Stimulated activated CD8-positive, alpha-beta memory T cell treated with anti-CD3 and anti-CD28 coated beads, Interleukin-7, amount 100 ng/mL, for 4 hours (primary cell): Measurements from ENCODE around the gene CHORDC1.

Experiments
- DNase-seq, 2 donors: peaks; one replicate each; pipeline ENCODE4 v3.0.0-alpha.2; 2020; ENCODE audit warnings: low read depth in 2 of 2

The CHORDC1 gene

DNA sequence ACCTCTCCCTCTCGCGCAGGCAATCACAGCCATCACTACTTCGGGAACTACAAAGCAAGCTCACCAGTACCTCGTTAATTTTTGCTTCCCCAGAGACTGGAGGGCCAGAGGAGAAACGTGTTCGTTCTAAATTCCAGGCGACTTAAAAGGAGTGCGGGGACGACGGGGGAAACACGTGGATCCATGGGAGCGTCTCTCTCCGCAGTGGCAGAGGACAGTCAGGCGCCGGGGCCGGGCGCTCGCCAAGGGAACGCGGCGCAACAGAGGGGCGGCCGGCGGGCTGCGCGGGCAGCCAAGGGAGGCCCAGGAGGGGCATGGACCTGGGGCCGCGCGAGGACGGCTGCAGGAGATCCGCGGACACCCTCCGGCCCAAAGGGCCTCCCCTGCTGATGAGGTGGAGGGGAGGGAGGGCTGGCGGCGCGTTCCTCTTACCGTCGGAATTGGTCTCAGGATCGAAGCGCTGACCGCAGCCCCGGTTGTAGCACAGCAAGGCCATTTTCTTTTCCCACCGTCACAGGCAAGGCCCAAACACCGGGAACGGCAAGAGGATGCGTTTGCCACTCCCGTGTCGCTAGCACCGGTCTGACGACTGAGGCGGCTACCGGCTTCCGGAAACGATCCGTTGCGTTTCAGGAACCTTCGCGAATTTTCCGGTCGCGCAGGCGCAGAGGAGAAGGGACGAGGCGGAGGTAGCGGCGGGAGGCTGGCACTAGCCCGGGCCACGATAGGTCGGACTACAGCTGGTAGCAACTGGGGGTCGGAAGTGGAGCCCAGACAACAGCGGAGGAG, at the start of gene CHORDC1:
TSS of gene CHORDC1 (minus strand) at position 591 of the 789 bp plus-strand sequence. CDS start at position 496, 95 bp downstream.
- DNase-seq, result peak; percentile 89 to 93

DNA sequence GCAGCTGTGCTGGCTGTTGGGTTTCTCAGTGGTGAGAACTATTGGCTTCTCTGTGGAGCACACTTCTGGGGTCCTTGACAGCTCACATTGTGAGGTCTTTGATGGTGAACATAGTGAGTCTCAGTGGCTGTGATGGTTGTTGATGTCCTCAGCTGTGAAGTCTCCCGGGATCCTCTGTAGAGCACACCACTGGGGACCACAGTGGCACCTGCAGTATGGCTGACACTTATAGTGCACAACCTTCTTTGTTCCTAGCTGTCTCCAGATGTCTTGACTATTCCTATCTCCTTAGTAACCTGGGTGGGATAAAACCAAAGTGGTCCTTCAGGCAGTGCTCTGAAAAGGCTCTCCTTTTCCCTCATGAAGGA, 34.3 kb upstream of the CHORDC1 start:
- DNase-seq, result no peak

DNA sequence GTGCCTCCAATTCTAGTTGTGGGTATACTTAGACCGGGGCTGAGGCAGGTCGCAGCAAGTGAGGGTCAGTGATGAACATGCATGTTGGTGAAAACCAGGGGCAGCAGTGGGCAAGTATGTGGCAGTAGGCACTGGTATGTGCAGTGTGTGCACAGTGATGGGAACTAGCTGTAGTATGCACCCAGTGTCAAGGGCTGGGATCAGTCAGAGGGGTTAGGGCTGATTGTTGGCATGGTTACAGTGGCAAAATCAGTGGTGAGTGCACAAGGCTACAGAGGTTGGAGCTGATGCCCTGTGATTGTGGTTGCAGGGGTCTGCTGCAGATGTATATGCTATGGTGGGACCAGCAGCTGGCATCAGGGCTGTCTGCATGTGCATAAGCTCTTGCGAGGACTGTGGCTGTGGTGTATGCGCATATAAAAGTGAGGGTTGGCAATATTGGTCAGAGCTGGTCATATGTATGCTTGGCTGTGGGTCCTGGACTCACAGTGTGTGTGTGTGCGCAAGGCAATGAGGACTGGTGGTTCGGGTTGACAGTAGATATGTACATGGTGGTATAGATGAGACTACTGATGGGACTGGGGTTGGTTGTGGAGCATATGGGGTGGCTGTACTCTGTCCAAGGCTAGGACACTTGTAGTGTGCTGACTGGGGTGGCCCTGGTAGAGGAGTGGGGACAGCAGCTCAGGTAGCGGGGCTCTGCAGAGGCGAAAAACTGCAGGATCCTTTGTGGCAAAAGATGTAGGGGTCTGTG, 33.7 kb upstream of the CHORDC1 start:
- DNase-seq, result no peak

DNA sequence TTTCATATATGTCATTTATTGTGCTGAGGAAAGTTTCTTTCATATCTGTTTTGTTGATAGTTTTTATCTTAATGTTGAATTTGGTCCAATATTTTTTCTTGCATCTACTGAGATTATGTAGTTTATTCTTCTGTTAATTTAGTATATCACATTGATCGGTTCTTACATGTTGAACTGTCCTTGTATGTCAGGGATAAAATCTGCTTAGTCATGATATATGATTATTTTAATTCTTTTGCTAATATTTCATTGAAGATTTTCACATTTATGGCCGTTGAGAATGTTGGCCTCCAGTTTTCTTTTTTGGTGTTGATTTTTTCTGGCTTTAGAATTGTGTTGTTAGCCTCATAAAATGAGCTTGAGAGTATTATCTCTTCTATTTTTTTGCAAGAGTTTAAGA, 31.2 kb upstream of the CHORDC1 start:
- DNase-seq, result no peak

DNA sequence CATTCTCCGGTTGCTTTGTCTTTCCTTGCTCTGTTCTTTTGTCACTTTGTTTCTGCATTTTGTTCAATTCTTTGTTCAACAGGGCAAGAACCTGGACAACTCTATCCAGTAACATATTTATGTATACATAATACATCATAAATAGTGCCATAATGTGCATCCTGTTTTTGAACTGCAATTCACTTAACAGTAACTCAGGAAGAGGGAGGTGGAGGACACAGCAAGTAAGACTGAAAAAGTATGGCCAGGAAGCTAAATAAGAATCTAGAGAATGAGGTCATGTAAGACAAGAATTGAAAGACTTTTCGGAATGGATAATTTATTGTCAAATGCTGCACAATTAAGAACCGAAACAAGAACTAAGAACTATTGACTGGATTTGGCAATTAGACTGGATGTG, 29.2 kb upstream of the CHORDC1 start:
- no peak for DNase-seq

DNA sequence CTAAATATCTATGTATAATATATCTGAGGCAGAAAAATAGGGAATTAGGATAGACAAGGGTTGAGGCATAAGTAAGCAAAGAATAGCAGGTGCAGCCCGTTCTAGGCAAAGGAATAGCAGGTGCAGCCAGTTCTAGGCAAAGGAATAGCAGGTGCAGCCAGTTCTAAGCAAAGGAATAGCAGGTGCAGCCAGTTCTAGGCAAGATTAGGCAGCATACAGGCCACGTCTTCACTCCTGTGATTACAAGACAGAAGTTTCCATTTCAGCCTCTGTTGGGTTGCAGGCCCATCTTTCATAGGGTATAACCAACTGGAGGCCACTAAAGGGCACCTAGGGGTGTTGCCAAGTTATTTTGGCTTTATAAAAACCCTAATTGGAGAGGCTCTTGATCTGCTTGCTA, 28.8 kb upstream of the CHORDC1 start:
- DNase-seq, result no peak

DNA sequence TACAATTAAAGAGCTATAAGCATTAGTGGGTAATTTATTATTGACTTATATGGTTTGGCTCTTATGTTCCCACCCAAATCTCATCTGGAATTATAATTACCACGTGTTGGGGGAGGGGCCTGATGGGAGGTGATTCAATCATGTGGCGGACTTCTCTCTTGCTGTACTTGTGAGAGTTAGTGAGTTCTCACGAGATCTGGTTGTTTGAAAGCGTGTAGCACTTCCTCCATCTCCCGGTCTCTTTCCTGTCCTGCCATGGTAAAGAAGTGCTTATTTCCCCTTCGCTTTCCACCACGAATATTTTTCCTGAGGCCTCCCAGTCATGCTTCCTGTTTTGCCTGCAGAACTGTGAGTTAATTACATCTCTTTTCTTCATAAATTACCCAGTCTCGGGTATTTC, 28.1 kb upstream of the CHORDC1 start:
- no peak for DNase-seq

DNA sequence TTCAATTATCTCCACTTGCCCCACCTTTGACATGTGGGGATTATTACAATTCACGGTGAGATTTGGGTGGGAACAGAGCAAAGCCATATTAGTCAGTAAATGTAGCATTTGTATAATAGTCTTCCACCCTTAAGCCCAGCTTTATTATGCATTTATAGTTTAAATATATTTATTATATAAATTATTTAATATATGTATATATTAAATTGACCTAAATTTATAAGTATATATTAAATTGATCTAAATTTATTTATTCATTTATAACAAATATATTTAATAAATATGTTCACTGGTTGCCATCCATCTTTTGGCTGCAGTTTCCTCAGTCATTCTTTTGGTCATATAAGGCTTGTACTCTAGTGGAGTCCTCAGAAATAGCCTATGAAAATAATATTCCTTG, 23.6 kb upstream of the CHORDC1 start:
- no peak for DNase-seq

DNA sequence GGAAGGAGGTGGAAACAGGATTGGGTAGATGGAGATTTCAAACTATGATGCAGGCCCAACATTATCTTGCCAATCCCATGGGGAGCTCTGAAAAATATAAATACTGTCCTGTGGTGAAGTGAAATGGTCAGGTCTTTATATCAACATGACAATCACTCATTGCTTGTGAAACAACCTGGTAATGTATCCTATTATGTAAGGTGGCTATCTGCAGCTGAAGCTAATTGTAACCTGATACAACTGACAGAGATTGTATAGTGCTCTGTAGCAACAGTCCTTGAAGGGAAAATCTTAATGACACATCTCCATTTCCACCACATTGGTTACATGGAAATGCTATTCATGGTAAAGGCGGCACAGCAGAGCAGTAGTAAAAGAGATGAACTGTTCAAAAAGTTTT, 20.7 kb upstream of the CHORDC1 start:
- DNase-seq, result no peak

DNA sequence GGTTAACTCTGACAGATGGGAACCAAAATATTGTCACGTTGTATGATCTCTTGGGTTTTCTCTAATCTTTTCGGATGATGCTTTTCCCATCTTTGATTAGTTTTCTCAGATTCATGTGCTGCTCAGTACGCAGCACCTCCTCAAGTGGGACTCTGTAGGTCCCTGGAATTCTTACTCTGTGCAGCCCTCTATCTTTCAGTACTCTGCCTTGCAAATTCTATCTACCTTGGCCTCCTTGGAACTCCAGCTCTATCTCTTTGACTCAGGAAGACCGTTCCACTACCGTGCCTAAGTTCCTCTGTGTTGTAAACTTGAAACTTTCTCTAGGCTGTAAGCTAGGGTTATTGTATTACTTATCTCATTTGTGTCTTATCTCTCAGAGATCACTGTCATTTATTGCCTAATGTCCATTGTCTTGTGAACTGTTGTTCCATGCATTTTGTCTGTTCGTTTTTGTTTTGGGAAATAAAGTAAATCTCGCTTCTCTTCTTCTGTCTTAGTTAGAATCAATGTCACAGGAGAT, 20.1 kb upstream of the CHORDC1 start:
- no peak for DNase-seq

DNA sequence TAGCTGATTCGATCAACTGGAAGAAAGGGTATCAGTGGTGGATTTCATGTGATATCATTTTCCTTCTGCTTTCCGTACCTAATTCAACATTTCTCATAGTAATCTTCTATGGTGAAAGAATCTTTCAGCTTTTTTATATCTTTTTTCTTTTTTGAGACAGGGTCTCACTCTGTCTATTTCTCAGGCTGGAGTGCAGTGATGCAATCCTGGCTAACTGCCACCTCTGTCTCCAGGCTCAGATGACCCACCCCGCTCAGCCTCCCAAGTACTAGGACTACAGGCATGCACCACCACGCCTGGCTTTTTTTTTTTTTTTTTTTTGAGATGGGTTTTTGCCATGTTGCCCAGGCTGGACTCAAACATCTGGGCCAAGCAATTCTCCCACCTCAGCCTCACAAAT, 18.6 kb upstream of the CHORDC1 start:
- DNase-seq, result no peak

DNA sequence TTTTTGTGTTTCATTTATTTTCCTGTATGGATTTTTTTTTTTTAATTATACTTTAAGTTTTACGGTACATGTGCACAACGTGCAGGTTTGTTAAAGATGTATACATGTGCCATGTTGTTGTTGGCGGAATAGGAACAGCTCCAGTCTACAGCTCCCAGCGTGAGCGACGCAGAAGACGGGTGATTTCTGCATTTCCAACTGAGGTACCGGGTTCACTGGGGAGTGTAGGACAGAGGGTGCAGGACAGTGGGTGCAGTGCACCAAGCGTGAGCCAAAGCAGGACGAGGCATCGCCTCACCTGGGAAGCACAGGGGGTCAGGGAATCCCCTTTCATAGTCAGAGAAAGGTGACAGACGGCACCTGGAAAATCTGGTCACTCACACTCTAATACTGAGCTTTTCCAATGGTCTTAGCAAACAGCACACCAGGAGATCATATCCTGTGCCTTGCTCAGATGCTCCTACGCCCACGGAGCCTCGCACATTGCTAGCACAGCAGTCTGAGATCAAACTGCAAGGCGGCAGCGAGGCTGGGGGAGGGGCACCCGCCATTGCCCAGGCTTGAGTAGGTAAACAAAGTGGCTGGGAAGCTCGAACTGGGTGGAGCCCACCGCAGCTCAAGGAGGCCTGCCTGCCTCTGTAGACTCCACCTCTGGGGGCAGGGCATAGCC, 17.3 kb upstream of the CHORDC1 start:
- DNase-seq, result peak in 1 of 2 donors; percentile 30

DNA sequence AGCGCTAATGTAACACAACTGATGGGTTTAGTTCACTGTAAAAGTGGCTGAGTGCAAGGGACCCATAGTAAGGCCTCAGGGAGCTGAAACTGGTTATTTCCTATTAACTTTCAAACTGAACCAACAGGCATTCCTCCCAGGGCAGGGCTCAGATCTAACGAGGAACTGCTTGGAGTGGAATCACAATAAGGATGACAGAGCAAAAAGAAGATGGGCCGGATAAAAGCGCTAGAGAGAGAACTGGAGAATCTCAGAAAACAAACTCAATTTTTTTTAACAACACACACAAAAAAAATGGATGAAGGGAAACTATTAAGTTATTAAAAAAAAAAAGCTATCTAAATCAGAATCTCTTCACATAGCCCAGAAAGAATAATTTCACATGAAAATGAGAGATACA, 14.2 kb upstream of the CHORDC1 start:
- no peak for DNase-seq

DNA sequence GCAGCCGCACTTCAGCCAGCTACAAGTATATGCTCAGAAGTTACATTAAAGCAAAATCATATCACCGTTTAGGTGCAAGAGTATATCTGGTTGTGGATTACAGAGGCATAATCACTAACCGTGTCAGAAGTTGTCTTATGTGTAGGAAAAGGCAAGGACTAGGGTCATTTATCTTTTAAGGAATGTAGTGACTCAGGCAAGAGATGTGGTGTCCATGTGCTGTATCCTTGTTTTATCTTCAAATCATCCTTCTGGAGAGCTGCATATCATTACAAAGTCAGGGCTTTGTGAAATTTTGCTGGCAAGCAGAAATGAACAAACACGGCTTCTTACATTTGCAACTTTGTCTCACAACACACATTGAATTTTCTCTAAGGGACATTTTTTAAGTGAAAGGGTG, 12.7 kb upstream of the CHORDC1 start:
- no peak for DNase-seq

DNA sequence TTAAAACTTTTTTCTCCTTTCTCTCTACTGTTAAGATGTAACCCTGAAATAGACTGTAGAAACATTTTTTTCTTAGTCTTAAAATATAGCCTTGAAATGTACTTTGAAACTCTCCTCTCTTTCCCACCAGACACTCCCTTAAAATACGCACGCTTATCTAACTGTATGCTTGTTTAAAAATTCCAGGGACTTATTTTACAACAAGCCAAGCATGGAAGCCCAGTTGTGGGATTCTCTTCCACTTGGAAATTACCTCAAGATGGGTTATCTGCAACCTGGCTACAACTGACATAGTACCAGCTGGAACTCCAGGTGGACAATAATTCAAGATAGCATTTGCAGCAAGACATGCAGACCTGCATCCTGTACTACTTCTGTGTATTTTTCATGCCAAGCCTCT, 12.1 kb upstream of the CHORDC1 start:
- DNase-seq, result no peak

DNA sequence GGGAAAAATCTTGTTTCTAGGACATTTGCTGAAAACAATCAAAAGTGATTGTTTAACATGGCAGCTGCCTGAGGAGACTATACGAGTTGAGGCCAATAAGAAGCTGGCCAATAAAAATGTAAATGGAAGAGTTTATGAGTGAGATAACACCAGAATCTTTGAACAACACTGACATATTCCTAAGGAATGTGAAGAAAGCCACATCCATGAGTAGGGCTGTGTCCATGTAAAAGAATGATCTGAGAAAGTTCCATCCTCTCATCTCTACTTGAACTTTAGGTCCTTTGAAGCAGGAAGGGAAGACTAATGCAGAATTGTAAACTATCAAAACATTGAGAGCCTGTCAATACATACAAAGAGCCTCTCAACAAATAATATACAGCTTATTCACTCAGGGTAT, 6.9 kb upstream of the CHORDC1 start:
- DNase-seq, result no peak

DNA sequence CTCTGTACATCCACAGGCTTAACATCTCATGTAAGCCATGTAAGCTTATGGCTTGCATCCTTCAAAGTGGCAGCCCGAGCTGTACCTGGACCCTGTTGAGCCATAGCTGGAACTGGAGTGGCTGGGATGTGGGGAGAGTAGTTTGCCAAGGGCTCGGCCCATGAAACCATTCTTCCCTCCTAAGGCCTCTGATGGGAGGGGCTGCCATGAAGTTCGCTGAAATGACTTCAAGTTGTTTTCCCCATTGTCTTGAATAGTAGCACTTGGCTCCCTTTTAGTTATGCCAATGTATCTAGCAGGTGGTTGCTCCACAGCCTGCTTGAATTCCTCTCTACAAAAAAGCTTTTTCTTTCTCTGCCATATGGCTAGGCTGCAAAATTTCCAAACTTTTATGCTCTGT, 5.2 kb upstream of the CHORDC1 start:
- DNase-seq, result no peak

DNA sequence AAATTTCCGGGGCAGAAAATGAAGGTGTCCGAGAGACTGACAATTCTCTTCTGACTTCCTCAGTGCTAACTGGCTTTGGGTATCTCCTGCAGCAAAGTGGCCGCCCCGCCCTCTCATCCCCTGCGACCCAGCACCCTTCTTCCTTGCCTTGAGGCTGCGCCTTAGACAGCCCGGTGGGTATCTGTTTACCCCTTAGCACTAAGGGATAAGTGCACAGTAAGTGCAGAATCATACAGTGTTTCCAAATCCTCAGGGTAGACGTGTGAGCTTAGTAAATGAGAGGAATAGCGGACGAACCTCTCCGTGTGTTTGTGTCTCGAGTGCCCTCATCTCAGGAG, 368 bp upstream of the CHORDC1 start:
- no peak for DNase-seq

DNA sequence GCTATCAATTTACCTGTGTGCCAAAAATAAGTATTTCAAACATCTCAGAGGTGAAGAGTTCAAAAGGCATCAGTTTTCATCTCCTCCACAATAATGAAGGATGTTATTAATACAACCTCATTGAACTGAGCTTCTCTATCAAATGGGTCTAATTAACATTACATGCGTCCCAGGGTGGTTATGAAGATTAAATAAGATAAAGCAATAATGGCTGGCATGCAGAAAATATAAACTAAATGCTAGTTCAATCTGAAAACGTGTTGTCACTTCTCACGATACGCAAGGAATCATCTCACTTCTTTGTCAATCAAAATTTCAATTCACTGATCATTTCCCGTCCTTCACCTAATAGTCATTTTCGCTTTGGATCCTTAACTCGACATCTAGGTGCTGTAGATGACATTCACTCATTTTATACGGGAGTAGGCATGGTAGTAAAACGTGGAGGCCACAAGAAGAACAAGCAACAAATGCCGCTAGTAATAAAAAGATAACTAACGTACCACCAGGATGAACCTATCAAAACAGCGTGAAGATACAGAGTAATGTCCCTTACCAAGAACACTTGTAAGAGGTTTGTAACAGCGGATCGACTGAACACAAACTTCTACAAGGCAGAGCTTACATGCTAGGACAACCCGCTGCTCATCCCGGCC, 918 bp downstream of the CHORDC1 start:
- no peak for DNase-seq

DNA sequence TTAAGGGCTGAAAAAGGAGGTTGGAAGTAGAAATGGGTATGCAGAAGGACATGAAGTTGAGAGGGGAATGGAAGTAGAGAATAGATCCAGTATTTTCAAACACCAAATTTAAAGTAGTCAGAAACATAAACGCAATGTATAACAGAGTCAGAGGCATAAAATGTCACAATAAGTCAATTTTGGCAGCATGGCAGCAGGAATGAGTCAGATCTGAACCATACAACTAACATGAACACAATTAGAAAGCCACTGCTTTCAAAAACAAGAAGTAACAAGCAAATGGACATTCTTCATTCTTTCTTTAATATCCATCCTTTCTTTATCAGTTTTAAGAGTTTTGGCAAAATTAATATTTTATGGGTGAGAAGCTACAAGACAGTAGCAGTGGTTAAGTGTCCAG, 2.5 kb downstream of the CHORDC1 start:
- no peak for DNase-seq

DNA sequence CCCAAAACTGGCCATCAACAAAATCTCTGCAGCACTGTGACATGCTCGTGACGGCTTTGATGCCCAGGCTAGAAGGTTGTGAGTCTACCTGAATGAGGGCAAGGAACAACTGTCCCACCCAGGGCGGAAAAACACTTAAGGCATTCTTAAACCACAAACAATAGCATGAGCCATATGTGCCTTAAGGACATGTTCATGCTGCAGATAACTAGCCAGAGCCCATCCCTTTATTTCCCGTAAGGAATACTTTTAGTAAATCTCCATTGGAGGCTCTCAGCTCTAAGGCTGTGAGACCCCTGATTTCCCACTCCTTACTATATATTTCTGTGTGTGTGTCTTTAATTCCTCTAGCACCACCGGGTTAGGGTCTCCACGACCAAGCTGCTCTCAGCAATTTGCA, 3.4 kb downstream of the CHORDC1 start:
- no peak for DNase-seq

DNA sequence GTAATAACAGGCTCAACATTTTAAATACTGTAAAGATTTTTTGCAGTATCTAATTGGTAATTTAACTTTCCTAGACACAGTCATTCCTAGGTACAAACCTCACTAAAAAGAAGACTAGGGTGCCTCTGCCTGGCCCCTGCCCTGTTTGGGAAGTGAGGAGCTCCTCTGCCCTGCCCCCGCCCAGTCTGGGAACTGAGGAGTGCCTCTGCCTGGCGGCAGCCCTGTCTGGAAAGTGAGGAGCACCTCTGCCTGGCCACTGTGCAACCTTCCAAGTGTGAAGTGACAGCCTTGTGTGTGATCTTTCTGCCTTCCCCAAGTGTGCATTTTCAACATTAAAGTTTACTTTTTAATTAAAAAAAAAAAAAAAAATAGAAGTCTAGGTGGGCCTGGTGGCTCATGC, 4.2 kb downstream of the CHORDC1 start:
- DNase-seq, result no peak
